WTC11 (cell line): ENCODE measurements around the gene HMCES. TPM values are rescaled to one million over a fixed set of nuclear protein-coding genes. Genes with fewer than 3 reads are reported as not detected.

Experiments used
- ATAC-seq: fragments of 200-7000 bp; cut with Tn5 transposase; 2 replicates; pipeline ENCODE4 v1.10.0; 2021; ENCODE audit warnings: mild to moderate bottlenecking, moderate library complexity
- CTCF ChIA-PET: fragments of 300-600 bp; sonication (Branson Sonifier 250); formaldehyde crosslinking; loops from one replicate; lab custom pipeline; 2021; ENCODE audit warnings: antibody characterized with exemption; lab: Charles Lee
- POLR2A ChIA-PET: fragments of 350-600 bp; sonication (Branson Sonifier 250); formaldehyde crosslinking; loops from one replicate; lab custom pipeline; 2021; ENCODE audit warnings: antibody characterized with exemption; lab: Charles Lee
- DNase-seq: peaks from one replicate; pipeline ENCODE4 v3.0.0; 2021; ENCODE audit warnings: low spot score
- H3K27ac Mint-ChIP-seq: 2 replicates; pipeline ENCODE4 v1.8.0; 2021; ENCODE audit warnings: mixed read lengths
- H3K27me3 Mint-ChIP-seq: 2 replicates; pipeline ENCODE4 v1.8.0; 2021; ENCODE audit warnings: low read depth, mild to moderate bottlenecking, moderate library complexity, mixed read lengths
- H3K36me3 Mint-ChIP-seq: 2 replicates; pipeline ENCODE4 v1.8.0; 2021; ENCODE audit warnings: mixed read lengths
- H3K4me1 Mint-ChIP-seq: 2 replicates; pipeline ENCODE4 v1.8.0; 2022; ENCODE audit warnings: mixed read lengths
- H3K4me3 Mint-ChIP-seq: 2 replicates; pipeline ENCODE4 v1.8.0; 2021; ENCODE audit warnings: mild to moderate bottlenecking, moderate library complexity, mixed read lengths
- H3K9me3 Mint-ChIP-seq: 2 replicates; pipeline ENCODE4 v1.8.0; 2021; ENCODE audit warnings: mixed read lengths
- ATF2 ChIP-seq: sonication (generic); formaldehyde crosslinking; IDR thresholded peaks from 2 replicates; pipeline ENCODE4 v1.8.1; 2022; ENCODE audit warnings: low read depth, missing genetic modification reagents, borderline replicate concordance
- CBFB ChIP-seq: sonication (generic); formaldehyde crosslinking; IDR thresholded peaks from 2 replicates; pipeline ENCODE4 v1.8.1; 2022; ENCODE audit warnings: mild to moderate bottlenecking, low read depth, missing genetic modification reagents
- CREB1 ChIP-seq: sonication (generic); formaldehyde crosslinking; IDR thresholded peaks from 2 replicates; pipeline ENCODE4 v1.8.0; 2023; ENCODE audit warnings: mild to moderate bottlenecking, missing genetic modification reagents
- CREM ChIP-seq: sonication (generic); formaldehyde crosslinking; IDR thresholded peaks from 2 replicates; pipeline ENCODE4 v1.8.1; 2022; ENCODE audit warnings: mild to moderate bottlenecking, missing genetic modification reagents, moderate library complexity
- CTCF ChIP-seq: fragments of 200-600 bp; IDR thresholded peaks from 2 replicates; pipeline ENCODE4 v1.8.0; 2022; ENCODE audit warnings: antibody characterized with exemption
- ELF4 ChIP-seq: sonication (generic); formaldehyde crosslinking; IDR thresholded peaks from 2 replicates; pipeline ENCODE4 v1.8.1; 2022; ENCODE audit warnings: low read depth, mild to moderate bottlenecking, moderate library complexity, missing genetic modification reagents
- ERG ChIP-seq: fragments of 250-450 bp; sonication (Bioruptor Pico); IDR thresholded peaks from 2 replicates; pipeline ENCODE4 v1.8.0; 2021; ENCODE audit warnings: mild to moderate bottlenecking
- ESRRA ChIP-seq: sonication (generic); formaldehyde crosslinking; IDR thresholded peaks from 2 replicates; pipeline ENCODE4 v1.8.1; 2022; ENCODE audit warnings: mild to moderate bottlenecking, missing genetic modification reagents, borderline replicate concordance
- ETV6 ChIP-seq: sonication (generic); formaldehyde crosslinking; IDR thresholded peaks from 2 replicates; pipeline ENCODE4 v1.8.1; 2022; ENCODE audit warnings: mild to moderate bottlenecking, missing genetic modification reagents
- GRHL2 ChIP-seq: fragments of 250-450 bp; sonication (Bioruptor Pico); IDR thresholded peaks from 2 replicates; pipeline ENCODE4 v1.8.0; 2022; ENCODE audit warnings: mild to moderate bottlenecking, moderate library complexity; ENCODE audit not compliant: insufficient replicate concordance, severe bottlenecking
- MAX ChIP-seq: sonication (generic); formaldehyde crosslinking; IDR thresholded peaks from 2 replicates; pipeline ENCODE4 v1.8.0; 2022; ENCODE audit warnings: mild to moderate bottlenecking, missing genetic modification reagents
- MLX ChIP-seq: sonication (generic); formaldehyde crosslinking; IDR thresholded peaks from 2 replicates; pipeline ENCODE4 v1.8.1; 2023; ENCODE audit warnings: mild to moderate bottlenecking, missing genetic modification reagents, moderate library complexity
- MYBL2 ChIP-seq: sonication (generic); formaldehyde crosslinking; IDR thresholded peaks from 2 replicates; pipeline ENCODE4 v1.8.1; 2023; ENCODE audit warnings: mild to moderate bottlenecking, moderate library complexity, missing genetic modification reagents
- NFE2L1 ChIP-seq: sonication (generic); formaldehyde crosslinking; IDR thresholded peaks from 2 replicates; pipeline ENCODE4 v1.8.1; 2023; ENCODE audit warnings: missing genetic modification reagents
- NR3C1 ChIP-seq: sonication (generic); formaldehyde crosslinking; conservative IDR thresholded peaks from 2 replicates; pipeline ENCODE4 v1.8.1; 2023; ENCODE audit warnings: low read depth, mild to moderate bottlenecking, missing genetic modification reagents
- OVOL2 ChIP-seq: fragments of 250-450 bp; sonication (Bioruptor Pico); IDR thresholded peaks from 2 replicates; pipeline ENCODE4 v1.9.0; 2021; ENCODE audit warnings: mild to moderate bottlenecking, borderline replicate concordance
- PREB ChIP-seq: sonication (generic); formaldehyde crosslinking; IDR thresholded peaks from 2 replicates; pipeline ENCODE4 v1.8.1; 2022; ENCODE audit warnings: mild to moderate bottlenecking, missing genetic modification reagents, moderate library complexity, borderline replicate concordance
- SMAD3 ChIP-seq: sonication (generic); formaldehyde crosslinking; IDR thresholded peaks from 2 replicates; pipeline ENCODE4 v1.8.0; 2022; ENCODE audit warnings: missing genetic modification reagents, mild to moderate bottlenecking, borderline replicate concordance
- SMAD4 ChIP-seq: sonication (generic); formaldehyde crosslinking; IDR thresholded peaks from 2 replicates; pipeline ENCODE4 v1.8.0; 2022; ENCODE audit warnings: mild to moderate bottlenecking, missing genetic modification reagents
- SP1 ChIP-seq: sonication (generic); formaldehyde crosslinking; conservative IDR thresholded peaks from 2 replicates; pipeline ENCODE4 v1.8.1; 2022; ENCODE audit warnings: missing genetic modification reagents
- TCF7 ChIP-seq: sonication (generic); formaldehyde crosslinking; IDR thresholded peaks from 2 replicates; pipeline ENCODE4 v1.8.0; 2022; ENCODE audit warnings: mild to moderate bottlenecking, low read depth, missing genetic modification reagents, moderate library complexity
- TEAD1 ChIP-seq: sonication (generic); formaldehyde crosslinking; IDR thresholded peaks from 2 replicates; pipeline ENCODE4 v1.8.0; 2022; ENCODE audit warnings: mild to moderate bottlenecking, missing genetic modification reagents
- USF1 ChIP-seq: sonication (generic); formaldehyde crosslinking; IDR thresholded peaks from 2 replicates; pipeline ENCODE4 v1.8.0; 2022; ENCODE audit warnings: mild to moderate bottlenecking, missing genetic modification reagents
- ZMAT4 ChIP-seq: fragments of 250-450 bp; sonication (Bioruptor Pico); IDR thresholded peaks from 2 replicates; pipeline ENCODE4 v1.9.0; 2021; ENCODE audit warnings: mild to moderate bottlenecking
- ZNF121 ChIP-seq: sonication (generic); formaldehyde crosslinking; IDR thresholded peaks from 2 replicates; pipeline ENCODE4 v1.8.0; 2023; ENCODE audit warnings: missing genetic modification reagents
- ZNF232 ChIP-seq: sonication (generic); formaldehyde crosslinking; IDR thresholded peaks from 2 replicates; pipeline ENCODE4 v1.8.0; 2022; ENCODE audit warnings: mild to moderate bottlenecking, missing genetic modification reagents
- ZNF396 ChIP-seq: fragments of 250-450 bp; sonication (Bioruptor Pico); IDR thresholded peaks from 2 replicates; pipeline ENCODE4 v1.8.0; 2021; ENCODE audit warnings: mild to moderate bottlenecking, moderate library complexity, borderline replicate concordance
- ZNF423 ChIP-seq: fragments of 250-450 bp; sonication (Bioruptor Pico); IDR thresholded peaks from 2 replicates; pipeline ENCODE4 v2.1.2; 2022; ENCODE audit warnings: mild to moderate bottlenecking, moderate library complexity
- ZSCAN18 ChIP-seq: fragments of 250-450 bp; sonication (Bioruptor Pico); IDR thresholded peaks from 2 replicates; pipeline ENCODE4 v2.1.2; 2022; ENCODE audit warnings: mild to moderate bottlenecking, moderate library complexity
- total RNA-seq: library from RNA; stranded (reverse); gene quantifications from 3 replicates; pipeline ENCODE4 v1.2.3, GENCODE V29; 2021

Gene HMCES
- total RNA-seq, 1 experiment from 2014 or later, result 47.7 TPM

GRCh38 chr3:129304962-129305222, 26.2 kb downstream of the HMCES start (continued):
- TF ChIP-seq CTCF, result no peak

GRCh38 chr3:129305592-129306091, 27.0 kb downstream of the HMCES start:
- peak overlapping the region; percentile 100 for H3K27ac Mint-ChIP-seq
- ChIA-PET CTCF (interaction anchor here (0.8 to 2.3 kb wide), 4 partner anchors 9 to 78 kb away, joined by 4 to 14 read pairs (median 4); a partner anchor contains a TSS), POLR2A (interaction anchor here (0.7 to 2.2 kb wide), 3 partner anchors 9 to 27 kb away, joined by 5 to 21 read pairs (median 7); partner anchors contain the start of gene HMCES)
- H3K27me3 Mint-ChIP-seq, result no peaks in the 10 kb centered on the region
- peaks cover 25% of the 10 kb centered on the region for H3K4me1 Mint-ChIP-seq
- ATAC-seq, result peak; percentile 96
- peak overlapping the region; percentile 65 for H3K4me3 Mint-ChIP-seq
- peaks cover 23% of the 10 kb centered on the region for H3K36me3 Mint-ChIP-seq
- H3K9me3 Mint-ChIP-seq, result no peaks in the 10 kb centered on the region
- peak; percentile 99 for DNase-seq
- no peak for TF ChIP-seq MLX (CRISPR knock-in tag)
- TF ChIP-seq ELF4 (CRISPR knock-in tag), result no peak
- TF ChIP-seq ZSCAN18 (CRISPR knock-in tag), result no peak
- TF ChIP-seq ESRRA (CRISPR knock-in tag), result no peak
- TF ChIP-seq SMAD3, result no peak
- no peak for TF ChIP-seq OVOL2 (CRISPR knock-in tag)
- TF ChIP-seq CREM (CRISPR knock-in tag), result no peak
- no peak for TF ChIP-seq PREB (CRISPR knock-in tag)
- no peak for TF ChIP-seq NR3C1 (CRISPR knock-in tag)
- no peak for TF ChIP-seq ZNF121 (CRISPR knock-in tag)
- TF ChIP-seq SP1 (CRISPR knock-in tag), result peak; percentile 80
- no peak for TF ChIP-seq TCF7 (CRISPR knock-in tag)
- no peak for TF ChIP-seq CREB1
- TF ChIP-seq ZMAT4 (CRISPR knock-in tag), result no peak
- no peak for TF ChIP-seq USF1 (CRISPR knock-in tag)
- 0 out of 2 replicates have a peak, but pooled peaks have one; percentile 69 for TF ChIP-seq ZNF232 (CRISPR knock-in tag)
- no peak for TF ChIP-seq TEAD1
- no peak for TF ChIP-seq CBFB (CRISPR knock-in tag)
- TF ChIP-seq MAX, result no peak
- no peak; the same call in 1 of the 2 replicates for TF ChIP-seq MYBL2 (CRISPR knock-in tag)
- no peak for TF ChIP-seq ATF2 (CRISPR knock-in tag)
- no peak for TF ChIP-seq NFE2L1
- TF ChIP-seq ERG, result no peak
- TF ChIP-seq ZNF396 (CRISPR knock-in tag), result no peak
- no peak for TF ChIP-seq SMAD4 (CRISPR knock-in tag)
- TF ChIP-seq ZNF423, result no peak
- peak; percentile 90 for TF ChIP-seq ETV6 (CRISPR knock-in tag)
- no peak for TF ChIP-seq GRHL2 (CRISPR knock-in tag)
